Right lobe of liver (tissue), 4 donors: ENCODE measurements around the gene DYRK3.

Experiments
- POLR2A ChIP-seq: fragments of 450-650 bp; IDR thresholded peaks from one replicate; pipeline ENCODE4 v1.6.1; 2017; ENCODE audit warnings: antibody characterized with exemption, mild to moderate bottlenecking
- TF ChIP-seq, protein P1 (sequence below), 4 donors: fragments of 200-600 bp in 3 of 4; fragments of 450-650 bp in 1 of 4; IDR thresholded peaks; one replicate each; pipeline versions ENCODE4 v1.5.1 to v1.8.0; 2016 to 2022; ENCODE audit warnings: antibody characterized with exemption in 4 of 4, mild to moderate bottlenecking in 2 of 4
- donor health status: DM: no; HTN: no; CAD: no.
- donor health status: DM: no; HTN: no; CAD: no.
- donor health status: DM: no; HTN: yes; CAD: no.

DNA sequence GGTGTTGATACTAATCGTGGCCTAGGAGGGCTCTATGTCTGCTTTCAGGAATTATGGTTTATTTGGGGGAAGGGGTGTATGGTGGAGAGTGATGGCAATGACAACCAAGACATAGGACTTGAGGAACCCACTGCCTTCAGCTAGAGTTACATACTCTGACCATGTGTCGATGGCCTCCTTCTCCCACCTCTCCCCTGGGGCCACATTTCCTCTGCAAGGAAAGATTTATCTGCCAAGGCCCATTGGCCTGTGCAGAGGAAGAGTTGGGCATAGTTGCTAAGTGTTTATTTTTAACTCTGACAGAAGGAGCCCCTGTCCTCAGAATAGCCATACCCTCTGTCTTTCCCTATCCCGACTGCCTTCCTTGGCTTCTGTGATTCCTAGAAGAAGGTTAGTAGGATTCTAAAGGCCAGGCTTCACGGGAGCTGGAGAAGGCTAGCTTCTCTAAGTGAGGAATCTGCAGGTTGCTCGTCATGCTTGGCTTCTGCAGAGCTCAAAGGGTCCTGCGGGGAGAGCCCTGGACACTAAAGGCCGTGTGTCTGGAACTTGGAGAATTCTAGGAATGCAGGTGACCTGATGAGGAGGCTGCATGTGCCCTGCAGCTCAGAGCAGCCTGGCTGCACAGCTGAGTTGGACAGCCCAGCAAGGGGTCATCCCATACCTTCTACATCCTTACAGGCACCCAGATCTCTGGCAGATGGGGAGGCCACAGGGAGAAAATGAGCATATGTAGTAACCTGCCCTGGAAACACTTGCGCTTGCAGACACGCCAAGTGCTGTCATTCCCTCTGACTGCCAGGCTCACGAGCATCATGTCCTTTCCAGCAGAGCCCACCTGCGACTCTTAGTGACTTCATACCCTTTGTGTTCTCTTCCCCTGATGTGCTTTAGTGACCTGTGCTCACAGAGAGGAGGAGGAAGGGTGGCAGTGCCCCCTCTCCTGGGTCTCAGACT, 59.1 kb downstream of the DYRK3 start:
- TF ChIP-seq, protein P1, sequence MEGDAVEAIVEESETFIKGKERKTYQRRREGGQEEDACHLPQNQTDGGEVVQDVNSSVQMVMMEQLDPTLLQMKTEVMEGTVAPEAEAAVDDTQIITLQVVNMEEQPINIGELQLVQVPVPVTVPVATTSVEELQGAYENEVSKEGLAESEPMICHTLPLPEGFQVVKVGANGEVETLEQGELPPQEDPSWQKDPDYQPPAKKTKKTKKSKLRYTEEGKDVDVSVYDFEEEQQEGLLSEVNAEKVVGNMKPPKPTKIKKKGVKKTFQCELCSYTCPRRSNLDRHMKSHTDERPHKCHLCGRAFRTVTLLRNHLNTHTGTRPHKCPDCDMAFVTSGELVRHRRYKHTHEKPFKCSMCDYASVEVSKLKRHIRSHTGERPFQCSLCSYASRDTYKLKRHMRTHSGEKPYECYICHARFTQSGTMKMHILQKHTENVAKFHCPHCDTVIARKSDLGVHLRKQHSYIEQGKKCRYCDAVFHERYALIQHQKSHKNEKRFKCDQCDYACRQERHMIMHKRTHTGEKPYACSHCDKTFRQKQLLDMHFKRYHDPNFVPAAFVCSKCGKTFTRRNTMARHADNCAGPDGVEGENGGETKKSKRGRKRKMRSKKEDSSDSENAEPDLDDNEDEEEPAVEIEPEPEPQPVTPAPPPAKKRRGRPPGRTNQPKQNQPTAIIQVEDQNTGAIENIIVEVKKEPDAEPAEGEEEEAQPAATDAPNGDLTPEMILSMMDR (IDR thresholded peaks at IDR 0.05): no peak
- no peak for TF ChIP-seq POLR2A
